ENCODE results near the gene CXCL3.

CXCL3 gene

GRCh38 chr4:74038086-74038424, 434 bp downstream of the CXCL3 start:
- no peaks in the 10 kb centered on the region for H3K36me3 Mint-ChIP-seq
- H3K4me3 Mint-ChIP-seq: peak overlapping the region; percentile 87
- no peaks in the 10 kb centered on the region for H3K9me3 Mint-ChIP-seq (ENCODE audit: low read depth)
- H3K27me3 Mint-ChIP-seq: peaks cover 31% of the 10 kb centered on the region
- H3K27ac Mint-ChIP-seq: no peak overlapping the region
- peaks cover 7% of the 10 kb centered on the region for H3K4me1 Mint-ChIP-seq (ENCODE audit: low read depth)

GRCh38 chr4:74037076-74037955, 1.2 kb downstream of the CXCL3 start:
- no peaks in the 10 kb centered on the region for H3K36me3 Mint-ChIP-seq
- H3K9me3 Mint-ChIP-seq (ENCODE audit: low read depth): no peaks in the 10 kb centered on the region
- H3K27ac Mint-ChIP-seq: no peak overlapping the region
- peak overlapping the region; percentile 87 for H3K4me3 Mint-ChIP-seq
- peaks cover 38% of the 10 kb centered on the region for H3K27me3 Mint-ChIP-seq
- peaks cover 7% of the 10 kb centered on the region for H3K4me1 Mint-ChIP-seq (ENCODE audit: low read depth)

- Mint-ChIP-seq H3K4me1 (ENCODE audit: low read depth) (peaks cover 2% of the 10 kb centered on the region), H3K36me3 (no peaks in the 10 kb centered on the region), H3K9me3 (ENCODE audit: low read depth) (no peaks in the 10 kb centered on the region), H3K27me3 (peaks cover 18% of the 10 kb centered on the region), H3K4me3 (no peak overlapping the region), H3K27ac (no peak overlapping the region)
Observed at GRCh38 chr4:74033739-74034138, 4.8 kb downstream of the CXCL3 start.

- H3K27ac Mint-ChIP-seq: no peak overlapping the region
- H3K9me3 Mint-ChIP-seq (ENCODE audit: low read depth): no peaks in the 10 kb centered on the region
- no peaks in the 10 kb centered on the region for H3K4me1 Mint-ChIP-seq (ENCODE audit: low read depth)
- peaks cover 10% of the 10 kb centered on the region for H3K27me3 Mint-ChIP-seq
- H3K4me3 Mint-ChIP-seq: no peak overlapping the region
- H3K36me3 Mint-ChIP-seq: no peaks in the 10 kb centered on the region
Observed at GRCh38 chr4:74032064-74032463, 6.4 kb downstream of the CXCL3 start.

GRCh38 chr4:74031576-74031975, 6.9 kb downstream of the CXCL3 start:
- H3K9me3 Mint-ChIP-seq (ENCODE audit: low read depth): peaks cover under 1% of the 10 kb centered on the region

GRCh38 chr4:74030285-74030684, 8.2 kb downstream of the CXCL3 start:
- Mint-ChIP-seq H3K27ac (no peak overlapping the region), H3K27me3 (peaks cover 6% of the 10 kb centered on the region), H3K4me1 (ENCODE audit: low read depth) (no peaks in the 10 kb centered on the region), H3K36me3 (peaks cover 2% of the 10 kb centered on the region), H3K4me3 (no peak overlapping the region), H3K9me3 (ENCODE audit: low read depth) (peaks cover 9% of the 10 kb centered on the region)

More at GRCh38 chr4:74031576-74031975, 6.9 kb downstream of the CXCL3 start:
- Mint-ChIP-seq H3K4me3 (no peak overlapping the region), H3K36me3 (no peaks in the 10 kb centered on the region), H3K27me3 (peaks cover 10% of the 10 kb centered on the region), H3K27ac (no peak overlapping the region), H3K4me1 (ENCODE audit: low read depth) (no peaks in the 10 kb centered on the region)

- no peak overlapping the region for H3K4me3 Mint-ChIP-seq
- H3K27ac Mint-ChIP-seq: no peak overlapping the region
- H3K9me3 Mint-ChIP-seq (ENCODE audit: low read depth): peaks cover 9% of the 10 kb centered on the region
Observed at GRCh38 chr4:74028504-74028903, 10.0 kb downstream of the CXCL3 start.

GRCh38 chr4:74023709-74024108, 14.8 kb downstream of the CXCL3 start:
- Mint-ChIP-seq H3K4me1 (ENCODE audit: low read depth) (no peaks in the 10 kb centered on the region), H3K4me3 (no peak overlapping the region), H3K9me3 (ENCODE audit: low read depth) (peaks cover 9% of the 10 kb centered on the region), H3K27me3 (no peaks in the 10 kb centered on the region), H3K36me3 (peaks cover 2% of the 10 kb centered on the region), H3K27ac (no peak overlapping the region)

More at GRCh38 chr4:74028504-74028903, 10.0 kb downstream of the CXCL3 start:
- Mint-ChIP-seq H3K36me3 (peaks cover 2% of the 10 kb centered on the region), H3K27me3 (peaks cover 6% of the 10 kb centered on the region), H3K4me1 (ENCODE audit: low read depth) (no peaks in the 10 kb centered on the region)

- Mint-ChIP-seq H3K9me3 (ENCODE audit: low read depth) (peaks cover 8% of the 10 kb centered on the region), H3K4me3 (no peak overlapping the region), H3K27ac (no peak overlapping the region), H3K4me1 (ENCODE audit: low read depth) (no peaks in the 10 kb centered on the region), H3K27me3 (no peaks in the 10 kb centered on the region), H3K36me3 (peaks cover 2% of the 10 kb centered on the region)
Observed at GRCh38 chr4:74021601-74022000, 16.9 kb downstream of the CXCL3 start.

- Mint-ChIP-seq H3K4me3 (no peak overlapping the region), H3K27ac (no peak overlapping the region), H3K27me3 (no peaks in the 10 kb centered on the region), H3K9me3 (ENCODE audit: low read depth) (no peaks in the 10 kb centered on the region), H3K36me3 (no peaks in the 10 kb centered on the region), H3K4me1 (ENCODE audit: low read depth) (no peaks in the 10 kb centered on the region)
Observed at GRCh38 chr4:74018771-74019170, 19.7 kb downstream of the CXCL3 start.

GRCh38 chr4:74018116-74018515, 20.4 kb downstream of the CXCL3 start:
- no peaks in the 10 kb centered on the region for H3K27me3 Mint-ChIP-seq
- H3K27ac Mint-ChIP-seq: no peak overlapping the region
- H3K9me3 Mint-ChIP-seq (ENCODE audit: low read depth): no peaks in the 10 kb centered on the region
- no peaks in the 10 kb centered on the region for H3K4me1 Mint-ChIP-seq (ENCODE audit: low read depth)
- no peak overlapping the region for H3K4me3 Mint-ChIP-seq
- no peaks in the 10 kb centered on the region for H3K36me3 Mint-ChIP-seq

GRCh38 chr4:74016068-74016467, 22.4 kb downstream of the CXCL3 start:
- no peaks in the 10 kb centered on the region for H3K9me3 Mint-ChIP-seq (ENCODE audit: low read depth)
- H3K27me3 Mint-ChIP-seq: no peaks in the 10 kb centered on the region
- H3K4me3 Mint-ChIP-seq: no peak overlapping the region
- no peaks in the 10 kb centered on the region for H3K4me1 Mint-ChIP-seq (ENCODE audit: low read depth)
- no peak overlapping the region for H3K27ac Mint-ChIP-seq
- H3K36me3 Mint-ChIP-seq: no peaks in the 10 kb centered on the region

- H3K27ac Mint-ChIP-seq: no peak overlapping the region
- no peaks in the 10 kb centered on the region for H3K9me3 Mint-ChIP-seq (ENCODE audit: low read depth)
- no peaks in the 10 kb centered on the region for H3K4me1 Mint-ChIP-seq (ENCODE audit: low read depth)
Observed at GRCh38 chr4:74015126-74015780, 23.2 kb downstream of the CXCL3 start.

GRCh38 chr4:74014332-74014731, 24.2 kb downstream of the CXCL3 start:
- H3K27me3 Mint-ChIP-seq: no peaks in the 10 kb centered on the region
- H3K4me1 Mint-ChIP-seq (ENCODE audit: low read depth): no peaks in the 10 kb centered on the region
- H3K9me3 Mint-ChIP-seq (ENCODE audit: low read depth): no peaks in the 10 kb centered on the region
- H3K36me3 Mint-ChIP-seq: no peaks in the 10 kb centered on the region
- no peak overlapping the region for H3K27ac Mint-ChIP-seq
- no peak overlapping the region for H3K4me3 Mint-ChIP-seq

More at GRCh38 chr4:74015126-74015780, 23.2 kb downstream of the CXCL3 start:
- Mint-ChIP-seq H3K4me3 (no peak overlapping the region), H3K27me3 (no peaks in the 10 kb centered on the region), H3K36me3 (no peaks in the 10 kb centered on the region)

- no peak overlapping the region for H3K4me3 Mint-ChIP-seq
- H3K36me3 Mint-ChIP-seq: no peaks in the 10 kb centered on the region
- H3K27ac Mint-ChIP-seq: no peak overlapping the region
- H3K27me3 Mint-ChIP-seq: no peaks in the 10 kb centered on the region
- H3K9me3 Mint-ChIP-seq (ENCODE audit: low read depth): no peaks in the 10 kb centered on the region
- H3K4me1 Mint-ChIP-seq (ENCODE audit: low read depth): no peaks in the 10 kb centered on the region
Observed at GRCh38 chr4:74013264-74013663, 25.2 kb downstream of the CXCL3 start.
